Cardiac fibroblast (primary cell): Measurements from ENCODE around the gene HIVEP1.

Experiments
- DNase-seq, 2 donors: peaks; one replicate each; pipeline versions ENCODE4 v3.0.0 to v3.0.0-alpha.2; 2010; ENCODE audit warnings: low read depth in 2 of 2
- H3K4me3 ChIP-seq, 2 donors: replicated peaks in 1 of 2; 1 replicate in 1 of 2; 2 replicates in 1 of 2; pipeline ENCODE4 v1.5.1; 2011; ENCODE audit warnings: low read depth in 2 of 2, low read length in 2 of 2, mild to moderate bottlenecking in 2 of 2, moderate library complexity in 1 of 2
- TF ChIP-seq, protein P1 (sequence below): IDR thresholded peaks from one replicate; pipeline ENCODE4 v1.5.1; 2011; ENCODE audit warnings: low read depth, mild to moderate bottlenecking, low read length, inconsistent platforms

The HIVEP1 gene

GRCh38 chr6:11976489-11976888 is 35.6 kb upstream of the HIVEP1 start:
- H3K4me3 ChIP-seq = no peak overlapping the region
- TF ChIP-seq, protein P1, sequence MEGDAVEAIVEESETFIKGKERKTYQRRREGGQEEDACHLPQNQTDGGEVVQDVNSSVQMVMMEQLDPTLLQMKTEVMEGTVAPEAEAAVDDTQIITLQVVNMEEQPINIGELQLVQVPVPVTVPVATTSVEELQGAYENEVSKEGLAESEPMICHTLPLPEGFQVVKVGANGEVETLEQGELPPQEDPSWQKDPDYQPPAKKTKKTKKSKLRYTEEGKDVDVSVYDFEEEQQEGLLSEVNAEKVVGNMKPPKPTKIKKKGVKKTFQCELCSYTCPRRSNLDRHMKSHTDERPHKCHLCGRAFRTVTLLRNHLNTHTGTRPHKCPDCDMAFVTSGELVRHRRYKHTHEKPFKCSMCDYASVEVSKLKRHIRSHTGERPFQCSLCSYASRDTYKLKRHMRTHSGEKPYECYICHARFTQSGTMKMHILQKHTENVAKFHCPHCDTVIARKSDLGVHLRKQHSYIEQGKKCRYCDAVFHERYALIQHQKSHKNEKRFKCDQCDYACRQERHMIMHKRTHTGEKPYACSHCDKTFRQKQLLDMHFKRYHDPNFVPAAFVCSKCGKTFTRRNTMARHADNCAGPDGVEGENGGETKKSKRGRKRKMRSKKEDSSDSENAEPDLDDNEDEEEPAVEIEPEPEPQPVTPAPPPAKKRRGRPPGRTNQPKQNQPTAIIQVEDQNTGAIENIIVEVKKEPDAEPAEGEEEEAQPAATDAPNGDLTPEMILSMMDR = no peak
- no peak for DNase-seq

DNA sequence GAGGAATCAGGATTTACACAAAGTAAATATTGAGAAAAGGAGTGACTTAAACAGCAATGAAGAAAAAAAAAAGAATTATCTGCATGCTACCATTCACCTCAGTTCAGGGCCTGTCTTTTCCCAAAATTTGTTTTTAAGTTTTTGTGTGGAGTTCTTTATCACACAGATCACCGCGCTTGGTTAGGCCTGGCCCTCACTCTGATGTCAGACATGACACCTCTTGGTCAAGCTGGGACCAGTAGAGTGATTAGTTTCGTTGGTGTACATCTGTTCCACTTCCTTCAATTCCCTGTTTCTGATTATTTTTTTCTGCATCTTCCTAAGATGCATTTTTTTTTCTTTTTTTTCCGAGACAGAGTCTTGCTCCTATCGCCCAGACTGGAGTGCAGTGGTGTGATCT is 34.9 kb upstream of the HIVEP1 start:
- no peak overlapping the region for H3K4me3 ChIP-seq
- no peak for DNase-seq
- TF ChIP-seq, protein P1 = no peak

- DNase-seq = no peak
- TF ChIP-seq, protein P1 = no peak
- no peak overlapping the region for H3K4me3 ChIP-seq
These were observed 34.4 kb upstream of the HIVEP1 start for GRCh38 chr6:11977738-11978137.

GRCh38 chr6:11978169-11978987 is 33.7 kb upstream of the HIVEP1 start:
- no peak overlapping the region for H3K4me3 ChIP-seq
- no peak for DNase-seq
- TF ChIP-seq, protein P1 = no peak

DNA sequence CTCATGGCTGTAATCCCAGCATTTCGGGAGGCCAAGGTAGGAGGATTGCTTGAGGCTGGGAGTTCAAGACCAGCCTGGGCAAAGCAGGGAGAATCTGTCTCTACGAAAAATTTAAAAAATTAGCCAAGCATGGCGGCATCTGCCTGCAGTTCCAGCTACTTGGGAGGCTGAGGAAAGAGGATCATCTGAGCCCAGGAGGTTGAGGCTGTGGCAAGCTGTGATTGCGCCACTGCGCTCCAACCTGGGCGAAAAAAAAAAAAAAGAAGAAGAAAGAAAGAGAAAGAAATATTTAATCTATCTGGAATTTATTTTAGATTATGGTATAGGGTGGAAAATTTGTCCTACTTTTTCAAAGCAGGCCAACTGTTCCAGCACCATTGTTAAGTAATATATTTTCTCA is 32.2 kb upstream of the HIVEP1 start:
- no peak overlapping the region for H3K4me3 ChIP-seq
- no peak for DNase-seq

DNA sequence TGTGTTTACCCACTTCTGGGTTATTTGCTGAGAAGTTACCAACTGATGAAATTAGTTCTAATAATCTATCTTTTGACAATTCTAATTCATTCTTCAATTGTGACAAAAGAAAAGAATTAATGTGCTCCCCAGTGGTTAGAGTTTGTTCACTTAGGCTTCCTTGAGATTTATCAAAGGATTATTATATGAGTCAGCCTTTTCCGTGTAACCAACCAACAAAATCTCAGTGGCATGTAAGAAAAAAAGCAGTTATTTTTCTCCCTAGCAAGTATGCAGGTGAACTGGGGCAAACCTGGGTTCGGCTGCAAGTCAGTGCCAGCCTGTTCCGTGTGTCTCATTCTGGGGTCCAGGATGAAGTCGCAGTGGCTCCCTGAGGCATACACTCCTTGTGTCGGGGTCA is 28.8 kb upstream of the HIVEP1 start:
- DNase-seq = no peak
- no peak overlapping the region for H3K4me3 ChIP-seq
- TF ChIP-seq, protein P1 = no peak

More for the DNA sequence above, 32.2 kb upstream of the HIVEP1 start:
- TF ChIP-seq, protein P1 = no peak
